ENCODE results near the gene DHX9. TPM values are rescaled to one million over a fixed set of nuclear protein-coding genes. Genes with fewer than 3 reads are reported as not detected.

DHX9 gene
- total RNA-seq, 1 donor from 2014 or later = 61.9 TPM

- H3K27me3 ChIP-seq (ENCODE audit: low read depth) = no peaks in the 10 kb centered on the region
- H3K9me3 ChIP-seq (replicated peaks) = peaks cover 18% of the 10 kb centered on the region
- no peak overlapping the region for H3K4me3 ChIP-seq
- no peaks in the 10 kb centered on the region for H3K36me3 ChIP-seq
- H3K27ac ChIP-seq (replicated peaks) = no peak overlapping the region
- no peak for DNase-seq
- no peaks in the 10 kb centered on the region for H3K4me1 ChIP-seq
- intact Hi-C loops (cut with micrococcal nuclease) = no loop called here
- TF ChIP-seq CTCF (IDR thresholded peaks at IDR 0.05; ENCODE audit: borderline replicate concordance) = no peak
These were observed 70.4 kb downstream of the DHX9 start for GRCh38 chr1:182909578-182909977.

GRCh38 chr1:182910143-182910542, 71.0 kb downstream of the DHX9 start:
- H3K4me3 ChIP-seq = no peak overlapping the region
- no peaks in the 10 kb centered on the region for H3K27me3 ChIP-seq (ENCODE audit: low read depth)
- no peaks in the 10 kb centered on the region for H3K36me3 ChIP-seq
- intact Hi-C loops (cut with micrococcal nuclease) = no loop called here
- H3K9me3 ChIP-seq (replicated peaks) = peaks cover 18% of the 10 kb centered on the region
- no peak for DNase-seq
- TF ChIP-seq CTCF (IDR thresholded peaks at IDR 0.05; ENCODE audit: borderline replicate concordance) = no peak
- H3K4me1 ChIP-seq = no peaks in the 10 kb centered on the region
- no peak overlapping the region for H3K27ac ChIP-seq (replicated peaks)

- no peak for TF ChIP-seq CTCF (IDR thresholded peaks at IDR 0.05; ENCODE audit: borderline replicate concordance)
- intact Hi-C loops (cut with micrococcal nuclease) = no loop called here
- Histone ChIP-seq H3K9me3 (replicated peaks) (peaks cover 18% of the 10 kb centered on the region), H3K27me3 (ENCODE audit: low read depth) (no peaks in the 10 kb centered on the region), H3K27ac (replicated peaks) (no peak overlapping the region), H3K4me1 (no peaks in the 10 kb centered on the region), H3K4me3 (no peak overlapping the region), H3K36me3 (no peaks in the 10 kb centered on the region)
- DNase-seq = no peak
These were observed 74.3 kb downstream of the DHX9 start for GRCh38 chr1:182913401-182913800.

GRCh38 chr1:182917378-182917777, 78.2 kb downstream of the DHX9 start:
- DNase-seq = no peak
- intact Hi-C loops (cut with micrococcal nuclease) = no loop called here
- no peaks in the 10 kb centered on the region for H3K36me3 ChIP-seq

GRCh38 chr1:182925661-182926060, 86.5 kb downstream of the DHX9 start:
- no peak for DNase-seq
- Histone ChIP-seq H3K27ac (replicated peaks) (no peak overlapping the region), H3K9me3 (replicated peaks) (no peaks in the 10 kb centered on the region), H3K27me3 (ENCODE audit: low read depth) (peaks cover 6% of the 10 kb centered on the region), H3K4me1 (no peaks in the 10 kb centered on the region), H3K36me3 (no peaks in the 10 kb centered on the region), H3K4me3 (no peak overlapping the region)
- TF ChIP-seq CTCF (IDR thresholded peaks at IDR 0.05; ENCODE audit: borderline replicate concordance) = no peak
- intact Hi-C loops (cut with micrococcal nuclease) = no loop called here

More at GRCh38 chr1:182917378-182917777, 78.2 kb downstream of the DHX9 start:
- no peak for TF ChIP-seq CTCF (IDR thresholded peaks at IDR 0.05; ENCODE audit: borderline replicate concordance)
- Histone ChIP-seq H3K9me3 (replicated peaks) (peaks cover 18% of the 10 kb centered on the region), H3K4me3 (no peak overlapping the region), H3K4me1 (no peaks in the 10 kb centered on the region), H3K27ac (replicated peaks) (no peak overlapping the region), H3K27me3 (ENCODE audit: low read depth) (peaks cover 15% of the 10 kb centered on the region)
